Parathyroid adenoma (tissue), 2 donors: ENCODE measurements around the gene VWA8.

Source experiments
- H2AFZ ChIP-seq: fragments of 300-600 bp; sonication (generic); one replicate; pipeline ENCODE4 v1.7.0; 2017; ENCODE audit warnings: antibody characterized with exemption, mild to moderate bottlenecking
- H3K27ac ChIP-seq: fragments of 300-600 bp; sonication (generic); one replicate; pipeline ENCODE4 v1.7.0; 2017
- H3K27me3 ChIP-seq: fragments of 300-600 bp; sonication (generic); one replicate; pipeline ENCODE4 v1.7.0; 2017; ENCODE audit warnings: low read length; ENCODE audit not compliant: control insufficient read depth, insufficient read depth
- H3K36me3 ChIP-seq: fragments of 300-600 bp; sonication (generic); one replicate; pipeline ENCODE4 v1.7.0; 2017; ENCODE audit warnings: low read length; ENCODE audit not compliant: control insufficient read depth, insufficient read depth
- H3K4me1 ChIP-seq: fragments of 300-600 bp; sonication (generic); one replicate; pipeline ENCODE4 v1.7.0; 2017; ENCODE audit warnings: control low read depth
- H3K4me2 ChIP-seq: fragments of 300-600 bp; sonication (generic); one replicate; pipeline ENCODE4 v1.7.0; 2017; ENCODE audit warnings: low read length
- H3K4me3 ChIP-seq: fragments of 300-600 bp; sonication (generic); one replicate; pipeline ENCODE4 v1.7.0; 2017; ENCODE audit warnings: low read depth, low read length
- H3K79me2 ChIP-seq: fragments of 300-600 bp; sonication (generic); one replicate; pipeline ENCODE4 v1.7.0; 2017; ENCODE audit warnings: control low read depth
- H3K9ac ChIP-seq: fragments of 300-600 bp; sonication (generic); one replicate; pipeline ENCODE4 v1.7.0; 2017; ENCODE audit warnings: mild to moderate bottlenecking
- H3K9me3 ChIP-seq: fragments of 300-600 bp; sonication (generic); one replicate; pipeline ENCODE4 v1.7.0; 2017; ENCODE audit warnings: low read length; ENCODE audit not compliant: control insufficient read depth
- TF ChIP-seq, protein P1 (sequence below): fragments of 300-600 bp; sonication (generic); IDR thresholded peaks from one replicate; pipeline ENCODE4 v1.7.0; 2017; ENCODE audit warnings: antibody characterized with exemption, mild to moderate bottlenecking
- donor health status: primary hyperparathyroidism.

The VWA8 gene

DNA sequence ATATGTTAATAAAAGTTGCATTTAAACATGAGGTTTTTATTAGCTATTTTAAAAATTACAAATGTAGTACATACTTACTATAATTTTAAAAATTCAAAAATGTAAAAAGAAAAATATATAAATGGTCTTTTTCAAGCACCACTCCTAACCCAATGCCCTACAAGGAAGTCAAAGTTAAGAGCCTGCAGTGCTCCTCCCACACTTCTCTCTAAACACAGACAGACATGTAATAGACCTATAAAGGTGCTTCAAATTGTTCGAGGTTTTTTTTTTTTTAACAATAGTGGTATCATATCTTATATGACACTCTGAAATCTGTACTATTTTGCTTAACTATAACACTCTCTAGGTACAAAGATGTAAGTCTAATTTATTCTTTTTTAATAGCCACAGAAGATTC, 25.4 kb downstream of the VWA8 start:
- H3K27me3 ChIP-seq: no peaks in the 10 kb centered on the region
- H3K9ac ChIP-seq: no peak overlapping the region
- TF ChIP-seq, protein P1, sequence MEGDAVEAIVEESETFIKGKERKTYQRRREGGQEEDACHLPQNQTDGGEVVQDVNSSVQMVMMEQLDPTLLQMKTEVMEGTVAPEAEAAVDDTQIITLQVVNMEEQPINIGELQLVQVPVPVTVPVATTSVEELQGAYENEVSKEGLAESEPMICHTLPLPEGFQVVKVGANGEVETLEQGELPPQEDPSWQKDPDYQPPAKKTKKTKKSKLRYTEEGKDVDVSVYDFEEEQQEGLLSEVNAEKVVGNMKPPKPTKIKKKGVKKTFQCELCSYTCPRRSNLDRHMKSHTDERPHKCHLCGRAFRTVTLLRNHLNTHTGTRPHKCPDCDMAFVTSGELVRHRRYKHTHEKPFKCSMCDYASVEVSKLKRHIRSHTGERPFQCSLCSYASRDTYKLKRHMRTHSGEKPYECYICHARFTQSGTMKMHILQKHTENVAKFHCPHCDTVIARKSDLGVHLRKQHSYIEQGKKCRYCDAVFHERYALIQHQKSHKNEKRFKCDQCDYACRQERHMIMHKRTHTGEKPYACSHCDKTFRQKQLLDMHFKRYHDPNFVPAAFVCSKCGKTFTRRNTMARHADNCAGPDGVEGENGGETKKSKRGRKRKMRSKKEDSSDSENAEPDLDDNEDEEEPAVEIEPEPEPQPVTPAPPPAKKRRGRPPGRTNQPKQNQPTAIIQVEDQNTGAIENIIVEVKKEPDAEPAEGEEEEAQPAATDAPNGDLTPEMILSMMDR: no peak
- H3K4me1 ChIP-seq: no peaks in the 10 kb centered on the region
- no peak overlapping the region for H3K4me2 ChIP-seq
- H3K9me3 ChIP-seq: no peaks in the 10 kb centered on the region
- no peak overlapping the region for H3K27ac ChIP-seq
- H3K4me3 ChIP-seq: no peak overlapping the region
- no peaks in the 10 kb centered on the region for H3K79me2 ChIP-seq
- no peak overlapping the region for H2AFZ ChIP-seq
- H3K36me3 ChIP-seq: no peaks in the 10 kb centered on the region

DNA sequence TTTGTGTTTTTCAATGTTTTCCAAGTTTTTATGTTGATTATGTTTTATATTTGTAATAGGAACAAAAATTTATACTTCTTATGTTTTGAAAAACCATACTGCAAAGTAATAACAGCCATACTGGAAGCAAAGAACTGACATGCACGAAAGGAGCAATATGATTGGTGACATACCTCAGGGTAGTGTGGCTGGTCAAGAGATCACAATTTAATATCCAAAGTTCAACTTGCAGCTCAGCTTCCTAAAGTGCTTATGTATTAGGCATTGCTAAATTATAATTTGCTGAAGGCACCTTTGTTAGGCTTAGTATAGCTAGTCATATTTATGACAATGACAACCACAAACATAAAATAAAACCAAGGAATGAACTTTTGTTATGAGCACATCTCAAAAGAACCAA, 25.9 kb downstream of the VWA8 start:
- Histone ChIP-seq H3K36me3 (no peaks in the 10 kb centered on the region), H3K9me3 (no peaks in the 10 kb centered on the region)
- TF ChIP-seq, protein P1: no peak

DNA sequence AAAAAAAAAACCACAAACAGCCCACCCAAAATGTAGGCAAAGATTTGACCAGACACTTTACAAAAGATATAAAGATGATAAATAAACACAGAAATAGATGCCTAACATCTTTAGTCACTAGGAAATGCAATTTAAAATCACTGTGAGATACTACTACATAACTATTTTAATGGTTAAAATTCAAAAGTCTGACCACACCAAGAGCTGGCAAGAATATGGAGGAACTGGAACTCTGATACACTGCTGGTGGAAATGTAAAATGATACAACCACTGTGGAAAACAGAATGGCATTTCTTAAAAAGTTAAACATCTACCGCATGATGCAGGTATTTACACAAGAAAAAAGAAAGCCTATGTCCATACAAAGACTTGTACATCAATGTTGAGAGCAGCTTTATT, 26.8 kb downstream of the VWA8 start:
- TF ChIP-seq, protein P1: no peak
- no peak overlapping the region for H3K9ac ChIP-seq
- no peak overlapping the region for H3K27ac ChIP-seq
- H2AFZ ChIP-seq: no peak overlapping the region
- H3K4me1 ChIP-seq: no peaks in the 10 kb centered on the region
- H3K9me3 ChIP-seq: no peaks in the 10 kb centered on the region
- no peaks in the 10 kb centered on the region for H3K36me3 ChIP-seq
- H3K4me2 ChIP-seq: no peak overlapping the region
- H3K27me3 ChIP-seq: no peaks in the 10 kb centered on the region
- no peak overlapping the region for H3K4me3 ChIP-seq
- no peaks in the 10 kb centered on the region for H3K79me2 ChIP-seq

More for the DNA sequence above, 25.9 kb downstream of the VWA8 start:
- Histone ChIP-seq H3K4me1 (no peaks in the 10 kb centered on the region), H3K4me3 (no peak overlapping the region), H3K27me3 (no peaks in the 10 kb centered on the region), H3K27ac (no peak overlapping the region), H3K4me2 (no peak overlapping the region), H2AFZ (no peak overlapping the region), H3K79me2 (no peaks in the 10 kb centered on the region), H3K9ac (no peak overlapping the region)

DNA sequence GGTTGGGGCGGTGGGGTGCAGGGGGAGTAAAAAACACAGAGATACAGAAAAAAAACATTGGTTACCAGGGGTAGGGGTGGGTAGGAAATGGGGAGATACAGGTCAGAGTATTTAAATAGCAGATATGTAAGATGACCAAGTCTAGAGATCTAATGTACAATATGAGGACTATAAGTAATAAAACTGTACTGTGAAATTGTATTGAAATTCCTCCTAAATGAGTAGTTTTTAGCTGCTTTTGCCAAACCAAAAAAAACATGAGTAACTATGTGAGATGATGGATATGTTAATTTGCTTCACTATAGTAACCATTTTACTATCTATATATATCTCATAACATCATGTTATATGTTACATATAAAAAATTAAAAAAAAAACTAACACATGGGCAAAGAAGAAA, 29.6 kb downstream of the VWA8 start:
- no peak overlapping the region for H2AFZ ChIP-seq
- H3K36me3 ChIP-seq: no peaks in the 10 kb centered on the region
- H3K27me3 ChIP-seq: no peaks in the 10 kb centered on the region
- no peaks in the 10 kb centered on the region for H3K79me2 ChIP-seq
- TF ChIP-seq, protein P1: no peak
- no peaks in the 10 kb centered on the region for H3K9me3 ChIP-seq
- H3K9ac ChIP-seq: no peak overlapping the region
- no peak overlapping the region for H3K4me3 ChIP-seq
- H3K4me2 ChIP-seq: no peak overlapping the region
- H3K27ac ChIP-seq: no peak overlapping the region
- no peaks in the 10 kb centered on the region for H3K4me1 ChIP-seq

DNA sequence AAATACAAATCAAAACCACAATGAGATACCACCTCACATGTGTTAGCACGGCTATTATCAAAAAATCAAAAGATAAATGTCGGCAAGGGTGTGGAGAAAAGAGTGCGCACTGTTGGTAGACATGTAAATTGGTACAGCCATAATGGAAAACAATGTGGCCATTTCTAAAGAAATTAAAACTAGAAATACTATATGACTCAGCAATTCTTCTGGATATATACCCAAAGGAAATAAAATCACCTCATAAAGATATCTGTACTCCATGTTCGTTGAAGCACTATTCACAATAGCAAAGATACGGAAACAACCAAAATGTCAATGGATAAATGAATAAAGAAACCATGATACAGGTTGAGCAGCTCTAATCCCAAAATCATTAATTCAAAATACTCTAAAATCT, 30.8 kb downstream of the VWA8 start:
- H3K9ac ChIP-seq: no peak overlapping the region
- TF ChIP-seq, protein P1: no peak
- no peak overlapping the region for H2AFZ ChIP-seq
- no peaks in the 10 kb centered on the region for H3K4me1 ChIP-seq
- no peak overlapping the region for H3K27ac ChIP-seq
- no peaks in the 10 kb centered on the region for H3K27me3 ChIP-seq
- no peaks in the 10 kb centered on the region for H3K36me3 ChIP-seq
- no peaks in the 10 kb centered on the region for H3K9me3 ChIP-seq
- peaks cover 5% of the 10 kb centered on the region for H3K79me2 ChIP-seq
- no peak overlapping the region for H3K4me3 ChIP-seq
- no peak overlapping the region for H3K4me2 ChIP-seq
